ENCODE results near the gene RILPL2.
"Not testable (repeated sequence)": the region's sequence is repeated elsewhere in the genome, so short reads cannot be mapped to it uniquely, and the experiment has no call there.

Gene RILPL2

DNA sequence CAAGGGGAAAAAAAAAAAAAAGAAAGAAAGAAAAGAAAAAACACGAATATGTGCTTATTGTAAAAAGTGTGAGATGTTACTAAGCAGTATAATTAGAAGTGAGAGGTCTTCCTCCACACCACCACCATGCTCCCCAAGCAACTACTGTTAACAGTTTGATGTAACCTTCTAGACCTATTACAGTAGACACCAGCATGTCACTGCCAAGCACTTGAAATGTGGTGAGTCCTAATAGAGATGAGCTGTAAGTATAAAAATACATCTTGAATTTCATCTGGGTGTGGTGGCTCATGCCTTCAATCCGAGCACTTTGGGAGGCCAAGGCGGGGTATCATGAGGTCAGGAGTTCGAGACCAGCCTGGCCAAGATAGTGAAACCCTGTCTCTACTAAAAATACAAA is 13.4 kb upstream of the RILPL2 start:
- peak; percentile 10 for DNase-seq

DNA sequence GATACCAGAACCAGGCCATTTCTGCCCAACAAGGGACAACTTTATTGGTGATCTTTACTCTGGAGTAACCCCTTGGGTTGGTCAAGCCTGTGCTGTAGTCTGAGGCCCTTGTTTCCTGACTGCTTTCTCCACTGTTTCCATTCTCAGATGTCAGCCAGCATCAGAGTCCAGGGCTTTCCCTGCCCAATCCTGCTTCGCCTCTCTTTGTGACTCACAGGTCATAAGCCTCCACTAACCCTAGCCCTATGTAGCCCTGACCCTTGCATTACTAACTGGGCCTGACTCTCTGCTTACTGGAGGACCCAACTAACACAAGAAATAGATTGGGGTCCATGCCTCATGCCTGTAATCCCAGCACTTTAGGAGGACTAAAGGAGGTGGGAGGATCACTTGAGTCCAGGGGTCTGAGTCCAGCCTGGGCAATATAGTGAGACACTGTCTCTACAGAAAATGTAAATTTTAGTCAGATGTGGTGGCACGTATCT is 12.8 kb upstream of the RILPL2 start:
- no peak for DNase-seq

DNA sequence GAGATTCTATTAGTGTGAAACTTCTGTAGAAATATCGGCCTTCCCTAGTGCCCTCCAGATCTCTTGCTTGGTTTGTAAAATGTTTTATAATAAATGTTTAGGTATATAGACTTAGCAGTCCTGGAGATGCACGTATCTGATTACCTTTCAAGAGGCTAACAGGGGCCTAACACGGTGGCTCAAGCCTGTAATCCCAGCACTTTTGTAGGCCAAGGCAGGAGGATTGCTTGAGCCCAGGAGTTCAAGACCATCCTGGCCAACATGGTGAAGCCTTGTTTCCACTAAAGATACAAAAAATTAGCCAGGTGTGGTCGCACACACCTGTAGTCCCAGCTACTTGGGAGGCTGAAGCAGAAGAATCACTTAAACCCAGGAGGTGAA is 9.8 kb upstream of the RILPL2 start:
- DNase-seq, result no peak

DNA sequence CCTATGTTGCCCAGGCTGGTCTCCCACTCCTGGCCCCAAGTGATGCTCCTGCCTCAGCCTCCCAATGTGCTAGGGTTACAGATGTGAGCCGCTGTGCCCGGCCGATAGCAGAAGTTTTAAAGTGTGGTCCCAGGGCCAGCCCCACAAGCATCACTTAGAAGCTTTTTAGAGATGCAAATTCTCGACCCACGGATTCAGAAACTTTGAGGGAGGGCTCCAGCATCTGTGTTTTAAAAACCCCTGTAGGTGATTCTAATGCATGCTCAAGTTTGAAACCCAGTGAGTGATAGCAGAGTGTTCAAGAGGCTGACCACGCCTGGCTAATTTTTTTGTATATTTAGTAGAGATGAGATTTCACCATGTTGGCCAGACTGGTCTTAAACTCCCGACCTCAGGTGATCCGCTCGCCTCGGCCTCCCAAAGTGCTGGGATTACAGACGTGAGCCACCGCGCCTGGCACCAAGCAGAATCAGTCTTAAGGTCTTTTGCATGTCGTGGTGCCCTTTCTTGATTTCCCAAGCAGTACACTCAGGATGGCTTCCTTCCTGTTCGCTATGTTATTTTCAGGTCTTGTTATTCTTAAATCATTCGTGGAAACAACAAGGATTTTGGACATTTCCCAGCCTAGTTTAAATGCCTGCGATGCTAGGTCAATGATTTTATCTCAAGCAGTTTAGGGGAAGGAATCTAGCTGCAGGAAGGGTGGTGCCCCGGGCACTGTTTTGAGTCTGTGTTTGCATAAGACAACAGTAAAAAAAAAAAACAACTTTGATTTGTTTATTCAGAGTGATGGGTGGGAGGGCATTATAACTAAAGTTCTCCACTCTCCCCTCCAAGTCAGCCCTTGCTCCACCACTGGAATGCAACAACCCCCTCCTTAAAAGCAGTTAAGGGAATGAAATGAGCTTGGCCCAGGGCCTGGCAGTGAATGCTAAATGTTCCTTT is 9.2 kb upstream of the RILPL2 start:
- DNase-seq, result peak; percentile 38

DNA sequence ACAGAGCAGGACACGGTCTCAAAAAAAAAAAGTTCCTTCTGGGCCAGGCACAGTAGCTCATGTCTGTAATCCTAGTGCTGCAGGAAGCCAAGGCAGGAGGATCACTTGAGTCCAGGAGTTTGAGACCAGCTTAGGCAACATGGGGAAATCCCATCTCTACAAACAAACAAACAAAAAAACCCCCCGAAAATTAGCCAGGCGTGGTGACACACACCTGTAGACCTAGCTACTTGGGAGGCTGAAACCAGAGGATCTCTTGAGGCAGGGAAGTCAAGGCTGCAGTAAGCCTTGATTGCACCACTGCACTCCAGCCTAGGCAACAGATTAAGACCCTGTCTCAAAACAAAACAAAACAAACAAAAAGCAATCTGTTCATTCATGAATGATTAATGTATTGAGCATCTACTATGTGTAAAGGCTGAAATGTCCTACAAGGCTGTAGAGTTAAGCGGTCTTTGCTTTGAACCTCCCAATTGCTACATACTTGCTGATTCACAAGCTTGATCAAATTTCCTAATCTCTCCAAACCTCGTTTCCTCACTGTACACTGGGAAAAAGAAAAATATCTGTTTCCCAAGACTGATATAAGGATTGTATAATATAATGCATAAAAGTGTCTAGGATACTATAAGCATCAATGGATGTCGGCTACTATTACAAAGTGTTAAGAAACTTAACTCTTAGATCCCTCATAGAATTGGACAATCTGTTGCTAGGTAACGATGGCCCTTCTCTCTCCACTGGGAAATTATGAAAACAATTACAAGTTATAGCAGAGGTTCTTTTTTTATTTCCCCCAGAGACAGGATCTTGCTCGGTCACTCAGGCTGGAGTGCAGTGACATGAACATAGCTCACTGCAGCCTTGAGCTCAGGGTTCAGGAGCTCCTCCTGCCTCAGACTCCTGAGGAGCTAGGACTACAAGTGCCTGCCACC is 7.9 kb upstream of the RILPL2 start:
- peak; percentile 22 for DNase-seq

DNA sequence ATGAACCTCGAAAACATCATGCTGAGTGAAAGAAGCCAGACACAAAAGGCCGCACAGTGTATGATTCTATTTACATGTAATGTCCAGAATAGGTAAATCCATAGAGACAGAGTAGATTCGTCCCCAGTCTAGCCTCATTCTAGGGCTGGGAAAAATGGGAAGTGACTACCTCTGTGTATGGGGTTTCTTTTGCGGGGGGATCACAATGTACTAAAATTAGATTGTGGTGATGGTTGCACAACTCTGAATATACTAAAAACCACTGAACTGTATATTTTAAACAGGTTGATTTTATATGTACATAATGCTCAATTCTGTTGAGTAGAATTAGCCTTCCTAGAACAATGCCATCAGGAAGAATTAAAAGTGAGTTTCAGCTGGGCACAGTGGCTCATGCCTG is 6.3 kb upstream of the RILPL2 start:
- DNase-seq, result no peak

DNA sequence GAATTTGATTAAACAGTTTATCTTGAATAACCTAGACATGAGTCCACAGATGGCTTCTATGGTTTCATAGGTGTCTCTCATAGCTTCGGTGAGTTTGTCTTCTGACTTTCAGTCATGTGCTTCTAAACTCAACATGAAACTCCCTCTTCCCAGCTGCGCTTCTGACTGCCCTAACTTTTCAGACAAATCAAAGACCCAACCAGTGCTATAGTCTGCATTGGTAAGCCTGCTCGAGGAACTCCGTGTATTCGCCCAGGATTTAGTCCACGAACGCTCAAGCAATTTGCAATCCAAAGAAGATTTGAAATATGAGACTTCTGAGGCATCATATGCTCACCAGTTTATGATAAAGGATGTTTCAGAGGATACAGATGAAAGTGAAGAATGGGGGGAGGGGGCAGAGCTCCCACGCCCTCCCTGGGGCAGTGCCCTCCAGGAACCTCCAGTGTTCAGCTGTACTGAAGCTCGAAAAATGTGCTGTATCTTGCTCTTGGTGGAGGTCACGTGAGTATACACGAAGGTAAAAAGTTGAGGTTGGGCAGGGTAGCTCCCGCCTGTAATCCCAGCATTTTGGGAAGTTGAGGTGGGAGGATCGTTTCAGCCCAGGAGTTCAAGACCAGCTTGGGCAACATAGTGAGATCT is 5.2 kb upstream of the RILPL2 start:
- DNase-seq, result no peak

DNA sequence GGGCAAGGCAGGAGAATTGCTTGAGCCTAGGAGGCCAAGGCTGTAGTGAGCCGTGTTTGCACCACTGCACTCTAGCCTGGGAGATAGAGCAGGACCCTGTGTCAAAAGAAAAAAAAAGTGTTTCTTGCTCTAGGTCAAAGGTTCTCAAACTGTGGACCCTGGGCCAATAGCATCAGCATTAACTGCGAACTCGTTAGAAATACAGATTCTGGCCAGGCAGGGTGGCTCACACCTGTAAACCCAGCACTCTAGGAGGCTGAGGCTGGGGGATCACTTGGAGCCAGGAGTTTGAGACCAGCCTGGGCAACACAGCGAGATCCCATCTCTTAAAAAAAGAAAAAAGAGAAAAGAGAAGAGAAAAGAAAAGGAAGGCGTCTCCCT is 858 bp downstream of the RILPL2 start:
- DNase-seq, result no peak

DNA sequence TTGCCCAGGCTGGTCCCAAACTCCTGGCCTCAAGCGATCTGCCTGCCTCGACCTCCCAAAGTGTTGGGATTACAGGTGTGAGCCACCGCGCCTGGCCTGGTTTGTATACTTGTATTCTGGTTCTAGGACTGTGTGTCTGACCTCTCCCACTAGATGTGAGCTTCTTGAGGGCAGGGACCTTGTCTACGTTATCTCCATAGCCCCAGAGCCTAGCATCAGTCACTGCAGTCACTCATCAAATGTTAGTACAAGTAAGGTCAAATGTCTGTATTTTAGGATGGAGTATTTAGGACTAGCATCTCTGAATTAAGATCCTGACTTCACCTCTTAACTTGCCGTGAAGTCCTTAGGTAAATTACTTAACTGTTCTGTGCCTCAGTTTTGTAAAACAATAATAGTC is 2.9 kb downstream of the RILPL2 start:
- no peak for DNase-seq

DNA sequence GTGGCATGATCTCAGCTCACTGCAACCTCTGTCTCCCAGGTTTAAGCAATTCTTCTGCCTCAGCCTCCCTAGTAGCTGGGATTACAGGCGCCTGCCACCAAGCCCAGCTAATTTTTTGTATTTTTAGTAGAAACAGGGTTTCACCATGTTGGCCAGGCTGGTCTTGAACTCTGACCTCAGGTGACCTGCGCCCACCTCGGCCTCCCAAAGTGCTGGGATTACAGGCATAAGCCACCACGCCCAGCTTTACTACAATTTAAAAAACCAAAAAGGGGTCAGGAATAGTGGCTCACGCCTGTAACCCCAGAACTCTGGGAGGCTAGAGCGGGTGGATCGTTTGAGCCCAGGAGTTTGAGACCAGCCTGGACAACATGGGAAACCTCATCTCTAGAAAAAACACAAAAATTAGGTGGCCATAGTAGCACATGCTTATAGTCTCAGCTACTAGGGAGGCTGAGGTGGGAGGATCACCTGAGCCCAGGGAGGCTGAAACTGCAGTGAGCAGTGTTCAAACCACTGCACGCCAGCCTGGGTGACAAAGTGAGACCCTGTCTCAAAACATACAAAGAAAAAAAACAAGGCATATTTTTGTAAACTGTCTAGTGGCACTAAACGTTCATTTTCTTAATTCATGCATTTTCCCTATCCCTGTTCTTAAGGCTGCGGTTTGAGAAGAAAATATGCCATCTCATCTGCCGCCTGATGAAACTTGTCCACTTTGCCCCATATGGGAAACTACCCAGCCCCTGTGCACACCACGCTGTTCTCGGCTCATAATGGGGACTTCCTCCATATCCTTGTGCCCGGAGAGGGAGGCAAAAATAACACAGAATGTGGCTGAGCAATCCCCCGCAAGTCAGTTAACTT is 4.3 kb downstream of the RILPL2 start:
- DNase-seq, result not testable (repeated sequence)

DNA sequence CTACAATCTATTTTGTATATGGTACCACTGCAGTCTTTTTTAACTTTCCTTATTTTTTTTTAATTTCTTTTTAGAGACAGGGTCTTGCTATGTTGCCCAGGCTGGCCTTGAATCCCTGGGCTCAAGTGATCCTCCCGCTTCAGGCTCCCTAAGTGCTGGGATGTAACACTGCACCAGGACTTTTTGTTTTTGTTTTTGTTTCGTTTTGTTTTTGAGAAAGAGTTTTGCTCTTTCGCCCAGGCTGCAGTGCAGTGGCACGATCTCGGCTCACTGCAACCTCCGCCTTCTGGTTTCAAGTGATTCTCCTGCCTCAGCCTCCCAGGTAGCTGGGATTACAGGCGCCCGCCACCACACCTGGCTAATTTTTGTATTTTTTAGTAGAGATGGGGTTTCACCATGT is 7.4 kb downstream of the RILPL2 start:
- not testable (repeated sequence) for DNase-seq

DNA sequence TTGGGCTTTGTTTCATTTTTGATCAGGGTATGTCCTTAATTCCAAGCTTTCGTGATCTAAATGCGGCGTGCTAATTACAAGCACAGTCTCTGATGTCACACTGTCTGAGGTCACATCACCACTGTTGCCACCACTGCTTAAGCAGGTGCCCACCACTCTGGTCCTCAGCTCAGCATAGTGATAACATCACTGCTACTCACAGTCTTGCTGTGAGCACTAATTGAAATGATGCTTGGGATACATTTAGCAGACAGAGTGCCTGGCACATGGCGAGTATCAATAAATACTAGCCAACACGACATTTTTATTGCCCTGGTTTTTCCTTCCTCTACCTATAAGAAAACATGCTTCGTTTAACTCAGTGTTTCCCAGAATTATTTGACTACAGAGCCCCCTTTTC is 7.9 kb downstream of the RILPL2 start:
- no peak for DNase-seq

DNA sequence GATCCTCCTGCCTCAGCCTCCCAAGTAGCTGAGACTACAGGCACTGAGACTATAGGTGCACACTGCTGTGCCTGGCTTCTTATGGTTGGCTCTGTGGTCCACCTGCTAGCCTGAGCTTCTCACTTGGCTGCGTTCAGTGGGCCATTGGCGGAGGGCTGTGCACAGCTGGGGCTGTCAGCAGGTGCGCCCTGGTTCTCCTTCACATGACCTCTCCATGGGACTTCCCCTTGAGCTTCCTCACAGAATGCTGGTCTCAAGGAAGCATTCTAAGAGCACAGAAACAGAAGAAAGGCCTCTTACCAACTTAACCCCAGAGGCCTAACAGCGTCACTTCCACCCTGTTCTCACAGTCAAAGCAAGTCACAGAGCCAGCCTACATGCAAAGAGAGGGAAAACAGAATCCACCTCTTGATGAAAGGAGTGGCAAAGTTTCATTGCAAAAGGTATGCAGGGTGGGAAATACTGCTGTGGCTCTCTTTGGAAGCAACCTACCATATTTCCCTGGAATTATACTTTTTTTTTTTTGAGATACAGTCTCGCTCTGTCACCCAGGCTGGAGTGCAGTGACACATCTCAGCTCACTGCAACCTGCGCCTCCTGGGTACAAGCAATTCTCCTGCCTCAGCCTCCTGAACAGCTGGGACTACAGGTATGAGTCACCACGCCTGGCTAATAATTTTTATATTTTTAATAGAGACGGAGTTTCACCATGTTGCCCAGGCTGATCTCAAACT is 9.3 kb downstream of the RILPL2 start:
- no peak for DNase-seq

DNA sequence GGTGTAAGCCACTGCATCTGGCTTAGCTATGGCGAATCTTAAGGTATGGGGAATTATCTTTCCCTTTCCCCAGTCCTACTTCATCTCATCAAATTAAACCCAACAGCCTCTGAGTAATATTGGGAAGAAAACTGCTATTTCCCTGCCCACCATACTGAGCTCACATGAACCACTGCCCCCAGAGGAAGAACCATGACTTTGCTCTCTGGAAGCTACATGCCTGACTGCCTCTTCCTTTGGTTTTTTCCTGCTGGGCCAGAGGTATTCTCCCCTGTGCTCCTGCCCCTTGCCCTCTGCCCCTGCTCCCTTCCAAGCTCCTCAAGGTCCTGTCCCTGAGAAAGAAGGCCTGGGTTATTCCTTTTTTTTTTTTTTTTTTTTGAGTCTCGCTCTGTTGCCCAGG is 15.2 kb downstream of the RILPL2 start:
- DNase-seq, result no peak

DNA sequence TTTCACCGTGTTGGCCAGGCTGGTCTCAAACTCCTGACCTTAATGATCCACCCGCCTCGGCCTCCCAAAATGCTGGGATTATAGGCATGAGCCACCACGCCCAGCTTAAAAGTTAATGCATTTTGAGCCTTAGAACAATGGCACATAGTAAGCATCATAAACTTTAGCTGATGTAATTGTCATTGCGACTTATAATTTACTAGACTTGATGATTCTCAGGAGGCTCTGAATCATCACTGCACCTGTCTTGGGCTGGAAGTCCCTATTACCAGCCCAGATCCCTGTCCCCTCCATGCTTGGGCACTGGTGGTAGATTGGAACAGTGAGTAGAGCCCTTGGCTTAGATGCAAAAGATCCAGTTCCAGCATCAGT is 26.5 kb downstream of the RILPL2 start:
- no peak for DNase-seq

DNA sequence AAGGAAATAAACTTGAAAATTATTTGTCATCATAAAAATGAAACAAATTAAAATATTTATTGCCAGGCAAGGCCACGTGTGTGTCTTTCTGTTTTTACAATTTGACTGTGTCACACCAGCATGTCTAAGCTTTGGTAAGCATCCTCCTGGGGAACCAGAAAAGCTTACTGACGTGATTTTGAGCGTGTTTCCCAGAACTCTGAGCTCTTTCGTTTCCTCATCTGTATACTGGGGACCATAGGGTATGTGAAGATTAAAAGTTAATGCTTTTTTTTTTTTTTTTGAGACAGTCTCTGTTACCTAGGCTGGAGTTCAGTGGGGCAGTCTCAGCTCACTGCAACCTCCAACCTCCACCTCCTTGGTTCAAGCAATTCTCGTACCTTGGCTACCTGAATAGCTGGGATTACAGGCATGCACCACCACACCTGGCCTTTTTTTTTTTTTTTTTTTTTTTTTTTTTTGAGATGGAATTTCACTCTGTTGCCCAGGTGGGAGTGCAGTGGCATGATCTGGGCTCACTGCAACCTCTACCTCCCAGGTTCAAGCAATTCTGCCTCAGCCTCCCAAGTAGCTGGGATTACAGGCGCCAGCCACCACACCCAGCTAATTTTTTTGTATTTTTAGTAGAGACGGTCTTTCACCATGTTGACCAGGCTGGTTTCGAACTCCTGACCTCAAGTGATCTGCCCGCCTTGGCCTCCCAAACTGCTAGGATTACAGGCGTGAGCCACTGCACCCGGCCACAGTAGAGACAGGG is 27.0 kb downstream of the RILPL2 start:
- DNase-seq, result not testable (repeated sequence)

DNA sequence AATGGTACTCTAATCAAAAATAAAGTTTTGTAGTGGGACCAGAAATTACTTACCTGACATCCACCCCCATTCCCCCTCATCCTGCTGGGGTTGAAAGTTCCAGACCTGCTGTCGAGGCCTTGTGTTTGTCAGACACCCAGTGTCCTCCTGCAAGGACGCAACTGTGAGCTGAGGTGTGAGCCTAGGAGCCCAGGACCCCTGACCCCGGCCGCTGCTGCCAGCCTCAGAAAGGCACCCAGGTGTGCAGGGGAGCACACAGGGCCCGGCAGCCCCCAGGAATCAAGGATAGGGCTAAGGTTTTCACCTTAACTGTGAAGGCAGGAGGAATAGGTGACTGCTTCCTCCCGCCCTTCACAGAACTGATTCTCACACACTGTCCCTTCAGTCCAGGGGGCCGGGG is 27.9 kb downstream of the RILPL2 start:
- not testable (repeated sequence) for DNase-seq

DNA sequence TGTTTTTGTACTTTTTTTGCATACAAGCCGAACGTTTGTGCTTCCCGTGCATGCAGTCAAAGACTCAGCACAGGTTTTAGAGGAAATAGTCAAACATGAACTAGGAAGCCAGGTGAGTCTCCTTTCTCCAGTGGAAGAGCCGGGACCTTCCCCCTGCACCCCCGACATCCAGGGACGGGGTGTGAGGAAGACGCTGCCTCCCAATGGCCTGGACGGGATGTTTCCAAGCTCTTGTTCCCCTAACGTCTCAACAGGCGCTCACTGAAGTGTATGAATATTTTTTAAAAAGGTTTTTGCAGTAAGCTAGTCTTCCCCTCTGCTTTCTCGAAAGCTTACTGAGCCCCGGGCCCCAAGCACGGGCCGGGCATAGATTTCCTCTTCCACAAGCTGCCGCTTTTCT is 28.6 kb downstream of the RILPL2 start:
- DNase-seq, result not testable (repeated sequence)

DNA sequence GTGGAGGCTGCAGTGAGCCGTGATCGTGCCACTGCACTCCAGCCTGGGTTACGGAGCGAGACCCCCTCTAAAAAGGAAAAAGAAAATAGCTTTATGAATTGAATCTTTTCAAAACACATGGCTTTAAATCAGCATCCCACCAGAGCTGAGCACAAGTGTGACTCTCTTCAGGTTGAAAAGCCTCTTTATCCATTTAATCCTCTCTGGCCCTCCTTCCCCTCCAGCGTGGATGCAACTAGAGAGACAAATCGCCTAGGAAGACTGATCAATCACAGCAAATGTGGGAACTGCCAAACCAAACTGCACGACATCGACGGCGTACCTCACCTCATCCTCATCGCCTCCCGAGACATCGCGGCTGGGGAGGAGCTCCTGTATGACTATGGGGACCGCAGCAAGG is 29.2 kb downstream of the RILPL2 start:
- DNase-seq, result not testable (repeated sequence)

DNA sequence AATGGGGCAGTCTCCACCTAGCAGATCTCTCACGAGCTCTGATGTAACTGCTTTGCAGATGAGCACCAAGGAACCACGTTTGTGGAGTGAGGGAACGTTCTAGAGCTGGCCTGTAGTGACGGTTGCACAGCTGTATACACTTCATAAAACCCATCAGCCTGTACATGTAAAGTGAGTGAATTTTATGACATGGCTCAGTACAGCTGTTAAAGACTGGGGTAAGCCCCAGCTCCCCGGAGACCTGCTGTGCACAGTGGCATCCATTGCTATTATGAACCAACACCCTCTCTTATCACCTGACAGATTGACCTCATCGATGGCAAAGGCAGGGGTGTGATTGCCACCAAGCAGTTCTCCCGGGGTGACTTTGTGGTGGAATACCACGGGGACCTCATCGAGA is 31.9 kb downstream of the RILPL2 start:
- no peak for DNase-seq

Measured in fibroblast of skin of back (primary cell).